GM23338 (cell line): ENCODE data around the gene PHLDB3.

ENCODE experiments used
- CTCF ChIP-seq, 2 experiments: fragments of 200-600 bp in 1 of 2; sonication (generic) in 1 of 2; conservative IDR thresholded peaks; 2 replicates each; pipeline versions ENCODE4 v1.5.1 to v1.6.1; 2016 to 2017; ENCODE audit warnings: antibody characterized with exemption in 2 of 2, low read depth in 2 of 2, mild to moderate bottlenecking in 2 of 2, moderate library complexity in 1 of 2
- EZH2 ChIP-seq: fragments of 200-600 bp; sonication (generic); IDR thresholded peaks from one replicate; pipeline ENCODE4 v1.8.0; 2017; ENCODE audit warnings: antibody characterized with exemption, mild to moderate bottlenecking, low read depth; ENCODE audit not compliant: unreplicated experiment
- EZH2phosphoT487 ChIP-seq: fragments of 200-600 bp; sonication (generic); IDR thresholded peaks from one replicate; pipeline ENCODE4 v1.8.1; 2018; ENCODE audit warnings: antibody characterized with exemption; ENCODE audit not compliant: unreplicated experiment
- POLR2AphosphoS5 ChIP-seq: IDR thresholded peaks from 2 replicates; pipeline ENCODE4 v1.6.1; 2016; ENCODE audit warnings: antibody characterized with exemption, low read depth
- REST ChIP-seq: IDR thresholded peaks from one replicate; pipeline ENCODE4 v1.6.1; 2018; ENCODE audit warnings: antibody characterized with exemption; ENCODE audit not compliant: unreplicated experiment

- TF ChIP-seq CTCF (conservative IDR thresholded peaks at IDR 0.05; ENCODE audit: low read depth in 2 of 2) = no peak
- TF ChIP-seq EZH2 = no peak
- no peak for TF ChIP-seq EZH2phosphoT487
- TF ChIP-seq REST = no peak
- no peak for TF ChIP-seq POLR2AphosphoS5
Measured at GRCh38 chr19:43482193-43482592, 22.4 kb downstream of the PHLDB3 start.
